ENCODE data around the gene SURF1.

- TF ChIP-seq CTCF (IDR thresholded peaks at IDR 0.05) (no peak), POLR2A (IDR thresholded peaks at IDR 0.05) (no peak)
Measured at GRCh38 chr9:133327834-133328484, 28.3 kb downstream of the SURF1 start.
